GM12873 (cell line): ENCODE data around the gene DEFB123.

ENCODE experiments used
- TF ChIP-seq, protein P1 (sequence below): IDR thresholded peaks from 2 replicates; pipeline ENCODE4 v1.5.1; 2012; ENCODE audit warnings: low read depth, mild to moderate bottlenecking, moderate library complexity, low read length, control low read depth; ENCODE audit not compliant: insufficient read depth; ENCODE audit errors: missing control alignments

DEFB123 gene

DNA sequence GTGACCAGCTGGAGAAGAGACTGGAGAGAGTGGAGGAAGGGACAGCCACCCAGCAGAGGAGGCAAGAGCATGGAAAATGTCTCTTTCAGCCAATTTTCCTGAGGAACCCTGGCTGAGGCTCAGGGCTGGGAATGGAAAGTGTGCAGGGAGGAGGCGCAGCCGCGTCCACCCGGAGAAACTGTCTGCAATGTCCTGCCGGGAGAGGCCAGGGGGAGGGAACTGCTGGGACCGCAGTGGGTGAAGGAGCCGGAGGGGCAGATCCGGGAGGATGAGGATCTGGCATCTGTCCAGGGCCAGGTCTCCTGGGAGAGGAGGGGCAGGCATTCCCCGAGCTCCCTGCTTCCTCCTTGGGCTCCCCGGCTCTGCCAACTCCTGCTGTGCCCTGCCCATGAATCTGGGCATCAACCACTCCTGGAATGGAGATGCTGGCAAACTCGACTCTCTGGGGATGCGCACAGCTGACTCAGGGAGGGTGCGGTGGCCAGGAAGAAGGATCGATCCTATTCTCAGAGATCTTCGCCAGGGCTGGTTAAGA is 56.4 kb downstream of the DEFB123 start:
- TF ChIP-seq, protein P1, sequence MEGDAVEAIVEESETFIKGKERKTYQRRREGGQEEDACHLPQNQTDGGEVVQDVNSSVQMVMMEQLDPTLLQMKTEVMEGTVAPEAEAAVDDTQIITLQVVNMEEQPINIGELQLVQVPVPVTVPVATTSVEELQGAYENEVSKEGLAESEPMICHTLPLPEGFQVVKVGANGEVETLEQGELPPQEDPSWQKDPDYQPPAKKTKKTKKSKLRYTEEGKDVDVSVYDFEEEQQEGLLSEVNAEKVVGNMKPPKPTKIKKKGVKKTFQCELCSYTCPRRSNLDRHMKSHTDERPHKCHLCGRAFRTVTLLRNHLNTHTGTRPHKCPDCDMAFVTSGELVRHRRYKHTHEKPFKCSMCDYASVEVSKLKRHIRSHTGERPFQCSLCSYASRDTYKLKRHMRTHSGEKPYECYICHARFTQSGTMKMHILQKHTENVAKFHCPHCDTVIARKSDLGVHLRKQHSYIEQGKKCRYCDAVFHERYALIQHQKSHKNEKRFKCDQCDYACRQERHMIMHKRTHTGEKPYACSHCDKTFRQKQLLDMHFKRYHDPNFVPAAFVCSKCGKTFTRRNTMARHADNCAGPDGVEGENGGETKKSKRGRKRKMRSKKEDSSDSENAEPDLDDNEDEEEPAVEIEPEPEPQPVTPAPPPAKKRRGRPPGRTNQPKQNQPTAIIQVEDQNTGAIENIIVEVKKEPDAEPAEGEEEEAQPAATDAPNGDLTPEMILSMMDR, result no peak

DNA sequence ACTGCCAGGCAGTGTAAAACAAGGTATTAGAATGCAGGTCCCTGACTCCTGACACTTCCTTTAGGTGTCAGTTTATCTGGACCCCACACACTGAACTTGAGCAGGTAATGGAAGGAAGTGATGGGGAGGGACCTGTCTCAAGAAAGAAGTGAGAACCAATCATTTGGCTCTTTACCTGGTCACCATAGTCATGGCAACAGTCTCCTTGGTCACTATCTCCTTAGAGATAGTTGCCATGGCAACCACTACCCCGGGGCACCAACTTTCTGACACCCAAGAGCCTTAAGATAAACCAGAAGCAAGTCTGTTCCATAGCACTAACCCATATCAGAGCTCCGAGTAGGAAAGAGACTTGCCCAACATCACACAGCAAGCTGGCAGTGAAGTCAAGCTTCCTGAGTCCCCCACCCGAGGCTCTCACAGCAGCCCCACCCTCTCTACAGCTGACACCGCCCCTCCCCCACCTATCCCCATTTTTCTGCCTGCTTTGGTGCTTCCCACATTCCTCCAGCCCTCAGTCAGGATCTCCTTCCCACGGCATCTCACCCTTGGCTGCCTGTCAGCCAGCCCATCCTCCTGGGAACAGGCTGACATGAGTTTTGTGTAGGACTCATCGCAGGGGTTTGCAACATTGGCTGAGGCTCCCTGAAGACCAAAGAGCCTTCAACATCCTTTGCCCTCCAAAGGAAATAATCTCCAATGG is 57.6 kb downstream of the DEFB123 start:
- TF ChIP-seq, protein P1, result no peak
